Measurements from ENCODE around the gene CXCR4.

DNA sequence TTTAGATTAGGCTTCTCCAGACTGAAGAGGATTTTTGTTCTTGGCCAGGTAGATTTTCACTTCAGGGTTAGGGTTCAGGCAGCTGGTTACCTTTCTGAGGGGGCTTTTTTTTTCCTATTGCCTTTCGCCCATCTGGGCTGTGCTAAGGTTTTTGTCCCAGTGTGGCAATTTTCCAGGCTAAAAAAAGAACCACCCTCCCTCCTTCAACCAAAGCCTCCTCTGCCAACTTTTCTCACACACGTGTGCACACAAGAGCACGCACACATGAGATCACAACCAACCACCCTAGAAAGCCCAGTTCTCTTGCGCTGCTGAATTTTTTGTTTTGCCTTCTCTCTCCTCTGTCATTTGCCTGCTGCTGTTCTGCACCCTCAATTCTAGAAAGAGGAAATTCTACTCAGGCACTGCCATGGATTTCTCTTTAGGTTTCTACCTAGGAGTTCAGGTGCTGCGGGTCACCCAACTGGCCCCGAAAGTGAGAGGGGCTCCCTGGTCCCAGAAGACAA is 8.5 kb upstream of the CXCR4 start:
- TF ChIP-seq EZH2 (IDR thresholded peaks at IDR 0.05; ENCODE audit: borderline replicate concordance, low read length) (no peak), CTCF (conservative IDR thresholded peaks at IDR 0.05 in 1 of 2, IDR thresholded peaks at IDR 0.05 in 1 of 2; ENCODE audit: extremely low read depth in 1 of 2, insufficient read depth in 1 of 2, low read depth in 1 of 2, low read length in 2 of 2) (no peak)
